Neuronal stem cell (in vitro differentiated cells): Measurements from ENCODE around the gene TRIM7.

Experiments used
- DNase-seq: peaks from one replicate; pipeline ENCODE4 v3.0.0-alpha.2; 2013; ENCODE audit warnings: low spot score
- H2AFZ ChIP-seq: one replicate; pipeline ENCODE4 v1.6.1; 2013; ENCODE audit warnings: mild to moderate bottlenecking, low read length, inconsistent platforms
- H2AK5ac ChIP-seq: 2 replicates; pipeline ENCODE4 v1.6.1; 2013; ENCODE audit warnings: low read depth, mild to moderate bottlenecking, inconsistent platforms, low read length, moderate library complexity, mixed read lengths
- H2BK120ac ChIP-seq: 2 replicates; pipeline ENCODE4 v1.6.1; 2013; ENCODE audit warnings: low read depth, mild to moderate bottlenecking, inconsistent platforms, low read length, moderate library complexity, mixed read lengths
- H2BK12ac ChIP-seq: one replicate; pipeline ENCODE4 v1.6.1; 2013; ENCODE audit warnings: low read length, inconsistent platforms
- H2BK15ac ChIP-seq: 2 replicates; pipeline ENCODE4 v1.6.1; 2013; ENCODE audit warnings: mild to moderate bottlenecking, low read length, inconsistent platforms, mixed read lengths
- H2BK5ac ChIP-seq: one replicate; pipeline ENCODE4 v1.6.1; 2013; ENCODE audit warnings: inconsistent platforms, mild to moderate bottlenecking, low read length, moderate library complexity
- H3K14ac ChIP-seq: one replicate; pipeline ENCODE4 v1.6.1; 2013; ENCODE audit warnings: low read length, inconsistent platforms
- H3K18ac ChIP-seq: 2 replicates; pipeline ENCODE4 v1.6.1; 2013; ENCODE audit warnings: low read length, inconsistent platforms
- H3K23ac ChIP-seq: 2 replicates; pipeline ENCODE4 v1.6.1; 2013; ENCODE audit warnings: low read depth, mild to moderate bottlenecking, mixed read lengths, low read length, inconsistent platforms; ENCODE audit not compliant: poor library complexity
- H3K27ac ChIP-seq: replicated peaks from 3 replicates; pipeline ENCODE4 v1.5.1; 2013; ENCODE audit warnings: low read length, inconsistent platforms
- H3K27me3 ChIP-seq, 3 experiments: 2 replicates each; pipeline ENCODE4 v1.6.1; 2013; ENCODE audit warnings: low read length in 3 of 3, mild to moderate bottlenecking in 2 of 3, inconsistent platforms in 1 of 3, low read depth in 1 of 3, mixed read lengths in 1 of 3, moderate library complexity in 1 of 3; ENCODE audit not compliant: control insufficient read depth in 3 of 3, insufficient read depth in 3 of 3
- H3K36me3 ChIP-seq, 2 donors: replicated peaks in 1 of 2; 2 replicates each; pipeline ENCODE4 v1.6.1; 2013; ENCODE audit warnings: low read length in 2 of 2; ENCODE audit not compliant: control insufficient read depth in 2 of 2, insufficient read depth in 2 of 2
- H3K4ac ChIP-seq: 2 replicates; pipeline ENCODE4 v1.6.1; 2013; ENCODE audit warnings: inconsistent platforms, mild to moderate bottlenecking, low read length, moderate library complexity
- H3K4me1 ChIP-seq, 2 donors: 1 replicate in 1 of 2; 2 replicates in 1 of 2; pipeline ENCODE4 v1.6.1; 2013; ENCODE audit warnings: low read length in 2 of 2, low read depth in 1 of 2; ENCODE audit not compliant: control insufficient read depth in 2 of 2, insufficient read depth in 1 of 2
- H3K4me2 ChIP-seq: one replicate; pipeline ENCODE4 v1.6.1; 2013; ENCODE audit warnings: mild to moderate bottlenecking, low read length, inconsistent platforms; ENCODE audit not compliant: insufficient read depth, poor library complexity, severe bottlenecking
- H3K4me3 ChIP-seq, 2 donors: 2 replicates each; pipeline ENCODE4 v1.5.1; 2013; ENCODE audit warnings: low read length in 2 of 2, mild to moderate bottlenecking in 2 of 2, inconsistent platforms in 1 of 2, moderate library complexity in 1 of 2
- H3K79me1 ChIP-seq: one replicate; pipeline ENCODE4 v1.6.1; 2013; ENCODE audit warnings: low read depth, mild to moderate bottlenecking, inconsistent platforms, low read length, moderate library complexity
- H3K9ac ChIP-seq: one replicate; pipeline ENCODE4 v1.6.1; 2013; ENCODE audit warnings: mild to moderate bottlenecking, low read depth, low read length, inconsistent platforms; ENCODE audit not compliant: poor library complexity
- H3K9me3 ChIP-seq, 2 donors: replicated peaks in 1 of 2; 2 replicates each; pipeline versions ENCODE3 to v1.6.1; 2013; ENCODE audit warnings: low read length in 2 of 2, mild to moderate bottlenecking in 2 of 2, inconsistent platforms in 1 of 2, low read depth in 1 of 2, mixed read lengths in 1 of 2, moderate library complexity in 1 of 2; ENCODE audit not compliant: control insufficient read depth in 2 of 2, insufficient read depth in 1 of 2
- H4K8ac ChIP-seq: one replicate; pipeline ENCODE4 v1.6.1; 2013; ENCODE audit warnings: low read depth, mild to moderate bottlenecking, inconsistent platforms, low read length, moderate library complexity
- H4K91ac ChIP-seq: one replicate; pipeline ENCODE4 v1.6.1; 2013; ENCODE audit warnings: low read length, low read depth, mild to moderate bottlenecking, inconsistent platforms; ENCODE audit not compliant: poor library complexity
- WGBS, 2 donors: extraction: QIAGEN DNeasy Blood & Tissue Kit; methylation state at CpG; one replicate each; pipeline ENCODE4 v1.1.7; 2013; ENCODE audit warnings: missing lambda C conversion rate in 2 of 2, mixed read lengths in 1 of 2; ENCODE audit not compliant: insufficient read length in 2 of 2, insufficient replicate concordance in 1 of 2; ENCODE audit errors: extremely low coverage in 2 of 2; 5-methylcytosine and 5-hydroxymethylcytosine counted together

The TRIM7 gene

DNA sequence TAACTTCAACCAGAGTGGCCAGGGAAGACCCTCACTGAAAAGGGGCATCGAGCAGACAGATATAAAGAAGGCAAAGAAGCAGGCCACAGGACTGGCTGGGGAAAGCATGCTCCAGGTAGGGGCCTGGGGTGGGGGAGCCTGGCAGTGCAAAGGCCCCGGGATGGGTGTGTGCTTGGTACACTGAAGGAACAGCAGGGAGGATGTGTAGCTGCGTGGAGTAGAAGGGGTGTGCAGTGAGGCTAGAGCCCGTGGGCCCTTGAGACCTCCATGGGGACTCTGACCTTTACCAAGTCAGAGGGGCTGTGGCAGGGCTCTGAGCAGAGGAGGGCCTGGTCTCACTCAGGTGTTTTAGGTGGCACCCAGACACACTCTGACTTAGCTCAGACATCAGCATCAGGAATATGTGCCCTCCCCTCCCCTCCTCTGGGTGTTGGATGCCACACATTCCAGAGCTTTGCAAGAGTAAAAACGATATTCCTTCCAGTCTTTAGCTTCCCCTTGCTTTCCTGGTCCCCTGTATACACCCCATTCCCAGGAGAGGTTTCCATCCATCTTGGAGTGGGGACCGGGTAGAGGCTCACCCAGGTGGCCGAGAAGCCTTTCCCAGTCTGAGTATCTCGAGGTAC lies 7.6 kb downstream of the TRIM7 start:
- Histone ChIP-seq H4K8ac (no peak overlapping the region), H3K36me3 (no peaks in the 10 kb centered on the region), H3K18ac (peak overlapping the region; percentile 78), H3K23ac (peak overlapping the region; percentile 61), H3K9me3 (no peaks in the 10 kb centered on the region), H2BK12ac (no peak overlapping the region), H2AFZ (no peak overlapping the region), H3K4me1 (peaks cover 2 to 21% of the 10 kb centered on the region in 2 donors), H3K27ac (no peak overlapping the region), H3K4me2 (no peak overlapping the region), H2BK5ac (no peak overlapping the region), H2BK120ac (no peak overlapping the region), H3K4me3 (no peak overlapping the region), H3K9ac (no peak overlapping the region), H3K14ac (no peak overlapping the region), H3K4ac (no peak overlapping the region), H2BK15ac (peak overlapping the region; percentile 68), H4K91ac (no peak overlapping the region), H2AK5ac (peak overlapping the region; percentile 47), H3K79me1 (no peaks in the 10 kb centered on the region), H3K27me3 (peaks cover 0 to 49% (median 6%) of the 10 kb centered on the region in 3 experiments)
- DNase-seq: no peak
- no CpG with 5 or more reads among the region's 8 CpGs for WGBS, 2 donors

DNA sequence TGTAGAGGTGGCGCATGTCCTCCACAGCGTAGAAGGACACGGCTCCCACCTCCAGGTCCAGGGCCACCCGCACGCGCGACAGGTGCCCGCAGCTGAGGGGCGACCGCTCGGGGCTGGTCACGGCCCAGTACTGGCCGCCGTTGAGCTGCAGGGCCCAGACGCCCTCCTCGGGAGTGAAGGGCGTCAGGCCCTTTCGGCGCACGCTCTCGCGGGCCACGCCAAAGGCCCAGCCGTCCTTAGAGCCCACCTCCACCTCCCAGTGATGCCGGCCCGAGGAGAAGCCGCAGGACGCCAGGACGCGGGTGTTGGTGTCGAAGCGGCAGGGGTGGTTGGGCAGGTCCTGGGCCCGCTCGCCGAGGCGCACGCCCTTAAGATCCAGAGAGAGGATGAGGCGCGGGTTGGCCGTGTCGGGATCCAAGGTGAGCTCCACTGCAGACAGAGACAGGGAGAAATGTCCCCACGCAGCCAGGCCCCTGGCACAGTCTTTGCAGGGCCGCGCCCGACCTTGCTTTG lies 9.7 kb downstream of the TRIM7 start:
- Histone ChIP-seq H2AK5ac (peak overlapping the region; percentile 79), H3K9ac (no peak overlapping the region), H3K36me3 (no peaks in the 10 kb centered on the region), H2BK120ac (no peak overlapping the region), H3K79me1 (no peaks in the 10 kb centered on the region), H2BK15ac (no peak overlapping the region), H3K9me3 (no peaks in the 10 kb centered on the region), H3K23ac (peak overlapping the region; percentile 46), H2BK12ac (no peak overlapping the region), H3K27me3 (peaks cover 8 to 29% (median 11%) of the 10 kb centered on the region in 3 experiments), H3K27ac (no peak overlapping the region), H2AFZ (no peak overlapping the region), H3K18ac (no peak overlapping the region), H3K14ac (no peak overlapping the region), H2BK5ac (peak overlapping the region; percentile 19), H3K4ac (no peak overlapping the region), H3K4me3 (no peak overlapping the region), H3K4me2 (no peak overlapping the region), H4K91ac (peak overlapping the region; percentile 23), H4K8ac (no peak overlapping the region), H3K4me1 (peaks cover 2 to 21% of the 10 kb centered on the region in 2 donors)
- no CpG with 5 or more reads among the region's 45 CpGs for WGBS, 2 donors
- DNase-seq: no peak

DNA sequence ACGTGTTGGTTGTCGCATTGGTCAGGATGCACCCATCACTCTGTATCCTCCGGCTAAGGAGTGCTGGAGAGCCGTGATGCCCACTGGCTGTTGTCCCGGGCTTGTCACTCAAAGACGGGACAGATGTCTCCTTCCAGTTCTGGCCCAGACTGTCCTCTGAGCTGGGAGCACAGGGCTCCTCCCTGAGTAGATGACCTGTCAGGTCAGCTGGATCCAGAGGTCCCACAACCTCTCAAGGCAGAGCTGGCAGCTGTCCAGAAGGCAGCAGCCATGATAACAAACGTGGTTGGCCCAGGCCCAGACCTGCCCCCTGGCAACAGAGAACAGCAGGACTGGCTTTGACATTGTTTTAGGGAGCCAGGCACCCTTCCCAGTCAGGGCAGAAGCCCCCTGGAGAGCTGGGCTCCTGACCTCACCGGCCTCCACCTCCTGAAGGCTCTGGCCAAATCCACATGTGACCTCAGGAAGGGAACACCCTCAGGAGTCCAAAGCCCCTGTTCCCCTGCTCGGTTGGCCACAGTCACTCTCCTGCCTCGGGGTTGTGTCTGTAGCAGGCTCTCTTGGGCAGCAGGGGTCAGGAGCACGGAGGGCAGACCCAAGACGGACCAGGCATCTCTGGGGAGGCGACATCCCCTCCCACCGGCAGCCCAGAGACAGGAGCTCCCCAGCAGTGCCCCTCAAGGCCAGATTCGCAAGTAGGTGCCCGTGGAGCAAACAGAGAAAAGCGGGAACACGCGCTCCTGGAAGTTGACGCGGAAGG lies 10.3 kb downstream of the TRIM7 start:
- H3K9ac ChIP-seq: no peak overlapping the region
- H2AK5ac ChIP-seq: peak overlapping the region; percentile 79
- H4K8ac ChIP-seq: no peak overlapping the region
- H3K27me3 ChIP-seq: peaks cover 14 to 27% (median 17%) of the 10 kb centered on the region in 3 experiments
- no peak overlapping the region for H2BK12ac ChIP-seq
- H3K4me2 ChIP-seq: no peak overlapping the region
- H3K4me3 ChIP-seq: no peak overlapping the region
- H2BK120ac ChIP-seq: no peak overlapping the region
- no peak overlapping the region for H3K4ac ChIP-seq
- H2AFZ ChIP-seq: no peak overlapping the region
- H3K79me1 ChIP-seq: no peaks in the 10 kb centered on the region
- no peaks in the 10 kb centered on the region for H3K9me3 ChIP-seq
- H2BK5ac ChIP-seq: peak overlapping the region; percentile 19
- WGBS, 2 donors: no CpG with 5 or more reads among the region's 21 CpGs
- DNase-seq: no peak
- H3K14ac ChIP-seq: no peak overlapping the region
- peaks cover 8 to 20% of the 10 kb centered on the region in 2 donors for H3K4me1 ChIP-seq
- H2BK15ac ChIP-seq: peak overlapping the region; percentile 51
- H3K27ac ChIP-seq: no peak overlapping the region
- H3K36me3 ChIP-seq: no peaks in the 10 kb centered on the region
- H4K91ac ChIP-seq: peak overlapping the region; percentile 23
- no peak overlapping the region for H3K18ac ChIP-seq
- peak overlapping the region; percentile 46 for H3K23ac ChIP-seq

DNA sequence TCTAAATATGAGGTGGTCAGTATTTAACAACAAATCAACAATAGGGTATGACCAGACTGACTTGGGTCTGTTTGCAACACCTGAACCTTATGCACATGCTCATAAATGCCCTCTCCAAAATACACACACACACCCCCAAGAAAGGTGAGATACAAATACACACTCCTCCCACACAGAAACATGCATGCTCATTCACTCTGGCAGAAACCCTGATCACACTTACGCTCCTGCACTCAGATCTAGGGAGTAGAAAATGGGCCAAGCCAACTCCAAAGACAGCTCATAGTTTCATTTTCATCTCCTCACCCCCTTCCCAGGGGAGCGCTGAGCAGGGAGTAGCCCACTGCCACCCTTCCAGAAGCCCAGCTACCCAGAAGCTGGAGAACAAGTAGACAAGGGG lies 11.3 kb downstream of the TRIM7 start:
- Histone ChIP-seq H3K27ac (no peak overlapping the region), H3K9me3 (no peaks in the 10 kb centered on the region), H3K4ac (no peak overlapping the region), H2BK12ac (no peak overlapping the region), H2BK5ac (no peak overlapping the region), H3K27me3 (peaks cover 15 to 22% (median 16%) of the 10 kb centered on the region in 3 experiments), H3K23ac (no peak overlapping the region), H2BK15ac (no peak overlapping the region), H3K4me2 (no peak overlapping the region), H3K79me1 (no peaks in the 10 kb centered on the region), H2AFZ (no peak overlapping the region), H3K36me3 (no peaks in the 10 kb centered on the region), H3K14ac (no peak overlapping the region), H2BK120ac (no peak overlapping the region), H3K18ac (no peak overlapping the region), H4K91ac (no peak overlapping the region), H3K4me1 (peaks cover 11 to 15% of the 10 kb centered on the region in 2 donors), H4K8ac (no peak overlapping the region), H3K4me3 (no peak overlapping the region), H2AK5ac (no peak overlapping the region), H3K9ac (no peak overlapping the region)
- no CpG with 5 or more reads among the region's 2 CpGs for WGBS, 2 donors
- DNase-seq: no peak
